Natural killer cell (primary cell): ENCODE data around the gene INKA2. TPM values are rescaled to one million over a fixed set of nuclear protein-coding genes. Genes with fewer than 3 reads are reported as not detected.

Experiments used
- ATAC-seq, 3 donors: fragments of 150-1000 bp in 2 of 3; fragments of 200-7000 bp in 1 of 3; cut with Tn5 transposase; 1 replicate in 1 of 3; 2 replicates in 2 of 3; pipeline ENCODE4 v1.10.0; 2021; ENCODE audit warnings: mild to moderate bottlenecking in 2 of 3, moderate library complexity in 2 of 3
- DNase-seq, 2 donors: peaks; one replicate each; pipeline versions ENCODE4 v3.0.0 to v3.0.0-alpha.2; 2013 to 2021; ENCODE audit warnings: mixed read lengths in 1 of 2
- H3K27ac ChIP-seq: one replicate; pipeline ENCODE4 v1.5.1; 2013; ENCODE audit warnings: mild to moderate bottlenecking, low read length
- H3K27me3 ChIP-seq: one replicate; pipeline ENCODE4 v1.6.1; 2013; ENCODE audit warnings: low read length; ENCODE audit not compliant: control insufficient read depth, insufficient read depth
- H3K36me3 ChIP-seq: one replicate; pipeline ENCODE4 v1.6.1; 2013; ENCODE audit warnings: low read length; ENCODE audit not compliant: control insufficient read depth, insufficient read depth
- H3K4me1 ChIP-seq: one replicate; pipeline ENCODE4 v1.6.1; 2013; ENCODE audit warnings: low read length; ENCODE audit not compliant: control insufficient read depth, insufficient read depth
- H3K4me3 ChIP-seq: one replicate; pipeline ENCODE4 v1.5.1; 2013; ENCODE audit warnings: low read length
- H3K9me3 ChIP-seq: one replicate; pipeline ENCODE4 v1.6.1; 2013; ENCODE audit warnings: low read length; ENCODE audit not compliant: control insufficient read depth, insufficient read depth
- H3K27ac Mint-ChIP-seq, 2 donors: one replicate each; pipeline ENCODE4 v1.8.0; 2022; ENCODE audit warnings: mild to moderate bottlenecking in 2 of 2, mixed read lengths in 2 of 2, moderate library complexity in 1 of 2
- H3K27me3 Mint-ChIP-seq, 2 donors: one replicate each; pipeline ENCODE4 v1.8.0; 2022; ENCODE audit warnings: low read depth in 2 of 2, mixed read lengths in 2 of 2
- H3K36me3 Mint-ChIP-seq: one replicate; pipeline ENCODE4 v1.8.0; 2022; ENCODE audit warnings: mixed read lengths
- H3K4me1 Mint-ChIP-seq, 2 donors: one replicate each; pipeline ENCODE4 v1.8.0; 2022; ENCODE audit warnings: mixed read lengths in 2 of 2
- H3K4me3 Mint-ChIP-seq: one replicate; pipeline ENCODE4 v1.8.0; 2022; ENCODE audit warnings: mild to moderate bottlenecking, moderate library complexity, mixed read lengths
- H3K9me3 Mint-ChIP-seq, 2 donors: one replicate each; pipeline ENCODE4 v1.8.0; 2022; ENCODE audit warnings: mixed read lengths in 2 of 2
- CTCF ChIP-seq: fragments of 200-600 bp; IDR thresholded peaks from one replicate; pipeline ENCODE4 v1.8.0; 2022; ENCODE audit warnings: antibody characterized with exemption
- WGBS: methylation state at CpG from one replicate; pipeline ENCODE4 v1.1.7; 2013; ENCODE audit warnings: missing lambda C conversion rate; ENCODE audit not compliant: insufficient coverage; 5-methylcytosine and 5-hydroxymethylcytosine counted together
- intact Hi-C: fragments of 100-400 bp; cut with micrococcal nuclease; formaldehyde crosslinking; loops from one replicate; pipeline ENCODE4 v1.14.2; 2022
- total RNA-seq, 4 donors: library from RNA; stranded (reverse); fragments of 120-200 nt in 1 of 4; gene quantifications; one replicate each; pipeline versions ENCODE4 v1.2.3 to v1.2.4, GENCODE V29; 2013 to 2022

Gene INKA2
- total RNA-seq, 3 donors from 2014 or later (not counting 1 experiment from before 2014, with no cell fraction given): 0.48 to 2.6 (median 1.4) TPM

GRCh38 chr1:111779546-111779945 is 40.4 kb upstream of the INKA2 start:
- no peak overlapping the region for H3K27ac Mint-ChIP-seq

GRCh38 chr1:111778541-111779051 is 39.4 kb upstream of the INKA2 start:
- Histone ChIP-seq H3K9me3 (no peaks in the 10 kb centered on the region), H3K27ac (no peak overlapping the region), H3K27me3 (no peaks in the 10 kb centered on the region), H3K4me1 (no peaks in the 10 kb centered on the region), H3K36me3 (no peaks in the 10 kb centered on the region), H3K4me3 (no peak overlapping the region)
- Mint-ChIP-seq H3K27me3 (peaks cover 0 to 17% of the 10 kb centered on the region in 2 donors), H3K36me3 (no peaks in the 10 kb centered on the region), H3K4me3 (no peak overlapping the region), H3K27ac (no peak overlapping the region), H3K4me1 (no peaks in the 10 kb centered on the region), H3K9me3 (no peaks in the 10 kb centered on the region)
- no peak for TF ChIP-seq CTCF
- intact Hi-C loops: no loop called here
- DNase-seq (no peak), ATAC-seq (no peak)
- WGBS: 84% methylated on average over 2 of the region's 2 CpGs

More at GRCh38 chr1:111779546-111779945, 40.4 kb upstream of the INKA2 start:
- no peak for ATAC-seq
- H3K27me3 ChIP-seq: no peaks in the 10 kb centered on the region
- H3K9me3 ChIP-seq: no peaks in the 10 kb centered on the region
- H3K27ac ChIP-seq: no peak overlapping the region
- DNase-seq: no peak
- no peaks in the 10 kb centered on the region for H3K36me3 ChIP-seq
- H3K4me1 Mint-ChIP-seq: no peaks in the 10 kb centered on the region
- intact Hi-C loops: no loop called here
- no peaks in the 10 kb centered on the region for H3K9me3 Mint-ChIP-seq
- no peaks in the 10 kb centered on the region for H3K4me1 ChIP-seq
- H3K27me3 Mint-ChIP-seq: peaks cover 0 to 20% of the 10 kb centered on the region in 2 donors
- no peak overlapping the region for H3K4me3 ChIP-seq
- no peak for TF ChIP-seq CTCF
- H3K4me3 Mint-ChIP-seq: no peak overlapping the region
- no peaks in the 10 kb centered on the region for H3K36me3 Mint-ChIP-seq
- 100% methylated on average over 1 of the region's 2 CpGs for WGBS

GRCh38 chr1:111778066-111778465 is 38.9 kb upstream of the INKA2 start:
- H3K4me1 ChIP-seq: no peaks in the 10 kb centered on the region
- no peaks in the 10 kb centered on the region for H3K4me1 Mint-ChIP-seq
- H3K4me3 Mint-ChIP-seq: no peak overlapping the region
- ATAC-seq (no peak), DNase-seq (no peak)
- H3K27ac ChIP-seq: no peak overlapping the region
- WGBS: 92% methylated on average over 6 of the region's 6 CpGs
- H3K4me3 ChIP-seq: no peak overlapping the region
- TF ChIP-seq CTCF: no peak
- no peaks in the 10 kb centered on the region for H3K27me3 ChIP-seq
- H3K9me3 Mint-ChIP-seq: no peaks in the 10 kb centered on the region
- no peaks in the 10 kb centered on the region for H3K36me3 Mint-ChIP-seq
- H3K36me3 ChIP-seq: no peaks in the 10 kb centered on the region
- H3K27ac Mint-ChIP-seq: no peak overlapping the region
- intact Hi-C loops: no loop called here
- H3K9me3 ChIP-seq: no peaks in the 10 kb centered on the region
- peaks cover 0 to 12% of the 10 kb centered on the region in 2 donors for H3K27me3 Mint-ChIP-seq

GRCh38 chr1:111777301-111777700 is 38.1 kb upstream of the INKA2 start:
- H3K27me3 Mint-ChIP-seq: peaks cover 0 to 10% of the 10 kb centered on the region in 2 donors
- intact Hi-C loops: no loop called here
- H3K27me3 ChIP-seq: no peaks in the 10 kb centered on the region
- DNase-seq (no peak), ATAC-seq (no peak)
- no peaks in the 10 kb centered on the region for H3K4me1 ChIP-seq
- WGBS: 100% methylated on average over 1 of the region's 1 CpG
- no peaks in the 10 kb centered on the region for H3K9me3 ChIP-seq
- H3K4me3 Mint-ChIP-seq: no peak overlapping the region
- H3K9me3 Mint-ChIP-seq: no peaks in the 10 kb centered on the region
- no peaks in the 10 kb centered on the region for H3K4me1 Mint-ChIP-seq
- no peak overlapping the region for H3K27ac ChIP-seq
- no peak overlapping the region for H3K4me3 ChIP-seq
- H3K36me3 ChIP-seq: no peaks in the 10 kb centered on the region
- no peak overlapping the region for H3K27ac Mint-ChIP-seq
- TF ChIP-seq CTCF: no peak
- no peaks in the 10 kb centered on the region for H3K36me3 Mint-ChIP-seq
